Measurements from ENCODE around the gene DNAH10. TPM values are rescaled to one million over a fixed set of nuclear protein-coding genes. Genes with fewer than 3 reads are reported as not detected.

Gene DNAH10
- total and polyA plus RNA-seq, 11 donors, result 0.04 to 0.45 (median 0.23) TPM; not detected in 4

GRCh38 chr12:123879101-123879500, 117.0 kb downstream of the DNAH10 start:
- peaks cover 0 to 2% (median 0%) of the 10 kb centered on the region in 12 donors for H3K9me3 ChIP-seq

GRCh38 chr12:123879691-123880090, 117.6 kb downstream of the DNAH10 start:
- WGBS, 4 donors, result 86 to 91% (median 90%) methylated on average over 13 to 14 of the region's 14 CpGs
- Histone ChIP-seq H3K4me1 (no peaks in the 10 kb centered on the region), H3K27me3 (peaks cover 0 to 5% (median 0%) of the 10 kb centered on the region in 9 donors), H3K9me3 (peaks cover 0 to 8% (median 0%) of the 10 kb centered on the region in 12 donors), H3K27ac (no peak overlapping the region), H3K4me3 (no peak overlapping the region), H3K36me3 (no peaks in the 10 kb centered on the region)
- ATAC-seq (no peak), DNase-seq (no peak)
- intact Hi-C loops (cut with DNase I), result no loop called here
- no peak for TF ChIP-seq CTCF (IDR thresholded peaks at IDR 0.05)
- no peak for TF ChIP-seq POLR2A (IDR thresholded peaks at IDR 0.05)

More at GRCh38 chr12:123879101-123879500, 117.0 kb downstream of the DNAH10 start:
- Histone ChIP-seq H3K36me3 (no peaks in the 10 kb centered on the region), H3K27ac (no peak overlapping the region), H3K4me1 (no peaks in the 10 kb centered on the region), H3K27me3 (peaks cover 0 to 5% (median 0%) of the 10 kb centered on the region in 9 donors), H3K4me3 (no peak overlapping the region)
- DNase-seq, result no peak
- intact Hi-C loops (cut with DNase I), result no loop called here
- WGBS, 4 donors, result 61 to 70% (median 69%) methylated on average over 11 of the region's 11 CpGs
- ATAC-seq, result no peak
- no peak for TF ChIP-seq POLR2A (IDR thresholded peaks at IDR 0.05)
- TF ChIP-seq CTCF (IDR thresholded peaks at IDR 0.05), result no peak

- 76 to 84% (median 78%) methylated on average over 8 of the region's 8 CpGs for WGBS, 4 donors
- Histone ChIP-seq H3K36me3 (no peaks in the 10 kb centered on the region), H3K9me3 (peaks cover 0 to 17% (median 0%) of the 10 kb centered on the region in 12 donors), H3K27ac (no peak overlapping the region), H3K27me3 (peaks cover 0 to 12% (median 0%) of the 10 kb centered on the region in 9 donors), H3K4me1 (no peaks in the 10 kb centered on the region), H3K4me3 (no peak overlapping the region)
- ATAC-seq, result no peak
- DNase-seq, result no peak
- intact Hi-C loops (cut with DNase I), result no loop called here
- TF ChIP-seq POLR2A (IDR thresholded peaks at IDR 0.05), result no peak
- no peak for TF ChIP-seq CTCF (IDR thresholded peaks at IDR 0.05)
Observed at GRCh38 chr12:123882161-123882705, 120.1 kb downstream of the DNAH10 start.

GRCh38 chr12:123886258-123886657, 124.2 kb downstream of the DNAH10 start:
- Histone ChIP-seq H3K27ac (no peak overlapping the region), H3K9me3 (peaks cover 0 to 17% (median 0%) of the 10 kb centered on the region in 12 donors), H3K27me3 (peaks cover 0 to 28% (median 0%) of the 10 kb centered on the region in 9 donors), H3K4me3 (no peak overlapping the region), H3K36me3 (no peaks in the 10 kb centered on the region), H3K4me1 (no peaks in the 10 kb centered on the region)
- DNase-seq (no peak), ATAC-seq (no peak)
- WGBS, 4 donors, result 82 to 86% (median 85%) methylated on average over 13 of the region's 13 CpGs
- intact Hi-C loops (cut with DNase I), result no loop called here
- no peak for TF ChIP-seq CTCF (IDR thresholded peaks at IDR 0.05)
- no peak for TF ChIP-seq POLR2A (IDR thresholded peaks at IDR 0.05)
